HEK293 (cell line): Measurements from ENCODE around the gene TTC16.

Experiments used
- CTCF ChIA-PET: fragments of 350-600 bp; formaldehyde crosslinking; extraction: SDS; loops from one replicate; lab custom pipeline; 2021; ENCODE audit warnings: antibody characterized with exemption; lab: Yijun Ruan, JAX
- POLR2A ChIA-PET: fragments of 300-600 bp; formaldehyde crosslinking; extraction: SDS; loops from one replicate; lab custom pipeline; 2020; ENCODE audit warnings: antibody characterized with exemption, inconsistent platforms; lab: Yijun Ruan, JAX
- H3K27ac ChIP-seq: fragments of 200-500 bp; sonication (Bioruptor generic); 2 replicates; pipeline ENCODE4 v1.5.1; 2014; ENCODE audit warnings: low read depth, low read length, control low read depth, inconsistent platforms; ENCODE audit errors: extremely low read depth
- H3K36me3 ChIP-seq, 2 experiments: fragments of 200-500 bp in 1 of 2; sonication (Bioruptor generic) in 1 of 2; 1 replicate in 1 of 2; 2 replicates in 1 of 2; pipeline ENCODE4 v1.5.1; 2014 to 2017; ENCODE audit warnings: inconsistent platforms in 2 of 2, low read length in 2 of 2; ENCODE audit not compliant: control insufficient read depth in 2 of 2, insufficient read depth in 1 of 2
- H3K4me1 ChIP-seq: fragments of 200-500 bp; sonication (Bioruptor generic); 2 replicates; pipeline ENCODE4 v1.5.1; 2014; ENCODE audit warnings: mild to moderate bottlenecking, low read length, inconsistent platforms; ENCODE audit not compliant: control insufficient read depth, insufficient read depth
- H3K4me3 ChIP-seq: 2 replicates; pipeline ENCODE4 v1.5.1; 2011; ENCODE audit warnings: low read depth, mild to moderate bottlenecking, control low read depth, low read length, moderate library complexity
- H3K9me3 ChIP-seq: fragments of 200-500 bp; sonication (Bioruptor generic); 2 replicates; pipeline ENCODE4 v1.5.1; 2014; ENCODE audit warnings: low read depth, low read length, inconsistent platforms; ENCODE audit not compliant: control insufficient read depth, insufficient read depth
- KLF16 ChIP-seq: fragments of 450-650 bp; formaldehyde crosslinking; IDR thresholded peaks from 2 replicates; pipeline ENCODE4 v1.5.1; 2017; ENCODE audit warnings: missing biosample characterization, missing genetic modification characterization
- KLF7 ChIP-seq: fragments of 450-650 bp; formaldehyde crosslinking; IDR thresholded peaks from 2 replicates; pipeline ENCODE4 v1.5.1; 2016; ENCODE audit warnings: missing biosample characterization, missing genetic modification characterization, borderline replicate concordance
- MEIS1 ChIP-seq: sonication (generic); formaldehyde crosslinking; IDR thresholded peaks from 2 replicates; pipeline ENCODE4 v1.8.1; 2022; ENCODE audit warnings: missing genetic modification reagents, mild to moderate bottlenecking, borderline replicate concordance
- PRDM6 ChIP-seq: fragments of 450-650 bp; formaldehyde crosslinking; IDR thresholded peaks from 2 replicates; pipeline ENCODE4 v1.5.1; 2017; ENCODE audit warnings: missing biosample characterization, missing genetic modification characterization
- RBAK ChIP-seq: fragments of 450-650 bp; formaldehyde crosslinking; IDR thresholded peaks from 2 replicates; pipeline ENCODE4 v1.5.1; 2016; ENCODE audit warnings: missing biosample characterization, missing genetic modification characterization
- SALL2 ChIP-seq: fragments of 450-650 bp; formaldehyde crosslinking; IDR thresholded peaks from 2 replicates; pipeline ENCODE4 v1.5.0; 2017; ENCODE audit warnings: missing biosample characterization, mild to moderate bottlenecking, missing genetic modification characterization, borderline replicate concordance
- ZIC2 ChIP-seq: fragments of 450-650 bp; formaldehyde crosslinking; IDR thresholded peaks from 2 replicates; pipeline ENCODE4 v1.5.1; 2016; ENCODE audit warnings: missing biosample characterization, missing genetic modification characterization
- ZNF10 ChIP-seq: fragments of 450-650 bp; formaldehyde crosslinking; IDR thresholded peaks from 2 replicates; pipeline ENCODE4 v1.5.1; 2017; ENCODE audit warnings: missing biosample characterization, missing genetic modification characterization
- ZNF121 ChIP-seq: fragments of 450-650 bp; formaldehyde crosslinking; IDR thresholded peaks from 2 replicates; pipeline ENCODE4 v1.5.1; 2016; ENCODE audit warnings: missing biosample characterization, missing genetic modification characterization
- ZNF169 ChIP-seq: fragments of 450-650 bp; formaldehyde crosslinking; IDR thresholded peaks from 2 replicates; pipeline ENCODE4 v1.5.1; 2016; ENCODE audit warnings: missing biosample characterization, missing genetic modification characterization
- ZNF341 ChIP-seq: fragments of 450-650 bp; formaldehyde crosslinking; IDR thresholded peaks from 2 replicates; pipeline ENCODE4; 2016; ENCODE audit warnings: low read depth, missing biosample characterization, missing genetic modification characterization
- ZNF398 ChIP-seq: fragments of 450-650 bp; formaldehyde crosslinking; IDR thresholded peaks from 2 replicates; pipeline ENCODE4 v1.5.1; 2017; ENCODE audit warnings: missing biosample characterization, missing genetic modification characterization
- ZNF561 ChIP-seq: fragments of 450-650 bp; IDR thresholded peaks from 2 replicates; pipeline ENCODE4 v1.5.1; 2018; ENCODE audit warnings: missing biosample characterization, missing genetic modification characterization, borderline replicate concordance
- ZNF571 ChIP-seq: fragments of 450-650 bp; formaldehyde crosslinking; IDR thresholded peaks from 2 replicates; pipeline ENCODE4 v1.5.0; 2017; ENCODE audit warnings: missing biosample characterization, missing genetic modification characterization
- ZXDB ChIP-seq: fragments of 450-650 bp; formaldehyde crosslinking; IDR thresholded peaks from 2 replicates; pipeline ENCODE4 v1.5.1; 2016; ENCODE audit warnings: missing biosample characterization, missing genetic modification characterization
- TF ChIP-seq, protein P1 (sequence below): fragments of 450-650 bp; formaldehyde crosslinking; IDR thresholded peaks from 2 replicates; pipeline ENCODE4 v1.5.1; 2016; ENCODE audit warnings: missing biosample characterization, missing genetic modification characterization, borderline replicate concordance
- TF ChIP-seq, protein P2 (sequence below): fragments of 450-650 bp; formaldehyde crosslinking; IDR thresholded peaks from 2 replicates; pipeline ENCODE4 v1.5.1; 2016; ENCODE audit warnings: missing biosample characterization, missing genetic modification characterization, borderline replicate concordance
- TF ChIP-seq, protein P3 (sequence below): fragments of 450-650 bp; formaldehyde crosslinking; IDR thresholded peaks from 2 replicates; pipeline ENCODE4 v1.5.1; 2016; ENCODE audit warnings: missing biosample characterization, missing genetic modification characterization

Gene TTC16

DNA sequence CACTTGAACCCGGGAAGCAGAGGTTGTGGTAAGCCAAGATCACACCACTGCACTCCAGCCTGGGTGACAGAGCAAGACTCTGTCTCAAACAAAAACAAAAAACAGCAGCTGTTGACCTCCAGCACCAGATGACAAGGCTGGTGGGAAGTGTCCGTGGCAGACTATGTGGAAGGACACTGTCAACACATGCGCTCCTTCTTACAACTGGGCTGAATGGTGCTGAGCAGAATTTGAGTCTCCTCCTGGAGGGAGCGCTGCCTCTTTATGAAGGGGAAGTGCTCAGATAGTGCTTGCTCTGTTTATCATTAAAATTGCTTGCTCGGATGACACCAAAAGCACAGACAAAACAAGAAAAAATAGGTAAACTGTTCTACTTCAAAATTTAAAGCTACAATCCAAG lies 18.3 kb upstream of the TTC16 start (continued):
- TF ChIP-seq ZNF169 (tag by site-specific recombination) (no peak), ZIC2 (tag by site-specific recombination) (no peak), PRDM6 (tag by site-specific recombination) (no peak), KLF16 (tag by site-specific recombination) (no peak), KLF7 (tag by site-specific recombination) (no peak), ZNF398 (no peak), SALL2 (tag by site-specific recombination) (no peak), ZNF561 (tag by site-specific recombination) (no peak)

DNA sequence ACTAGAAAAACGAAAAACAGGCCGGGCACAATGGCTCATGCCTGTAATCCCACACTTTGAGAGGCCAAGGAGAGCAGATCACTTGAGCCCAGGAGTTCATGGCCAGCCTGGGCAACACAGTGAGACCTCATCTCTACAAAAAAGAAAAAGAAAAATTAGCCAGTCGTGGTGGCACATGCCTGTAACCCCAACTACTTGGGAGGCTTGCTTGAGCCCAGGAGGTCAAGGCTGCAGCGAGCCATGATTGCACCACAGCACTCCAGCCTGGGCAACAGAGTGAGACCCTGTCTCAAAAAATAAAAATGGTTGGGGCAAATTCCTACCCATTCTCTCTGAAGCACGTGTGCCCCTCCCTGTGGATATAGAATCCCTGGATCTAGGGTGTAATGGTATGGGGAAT lies 17.5 kb upstream of the TTC16 start:
- Histone ChIP-seq H3K4me1 (no peaks in the 10 kb centered on the region), H3K36me3 (peaks cover 0 to 7% of the 10 kb centered on the region in 2 experiments; a peak in 1 of 3 replicates), H3K9me3 (no peaks in the 10 kb centered on the region), H3K4me3 (no peak overlapping the region), H3K27ac (no peak overlapping the region)
- POLR2A ChIA-PET, result no interaction called here
- CTCF ChIA-PET, result no interaction called here
- TF ChIP-seq ZNF121 (tag by site-specific recombination) (peak; percentile 63), RBAK (tag by site-specific recombination) (no peak)

DNA sequence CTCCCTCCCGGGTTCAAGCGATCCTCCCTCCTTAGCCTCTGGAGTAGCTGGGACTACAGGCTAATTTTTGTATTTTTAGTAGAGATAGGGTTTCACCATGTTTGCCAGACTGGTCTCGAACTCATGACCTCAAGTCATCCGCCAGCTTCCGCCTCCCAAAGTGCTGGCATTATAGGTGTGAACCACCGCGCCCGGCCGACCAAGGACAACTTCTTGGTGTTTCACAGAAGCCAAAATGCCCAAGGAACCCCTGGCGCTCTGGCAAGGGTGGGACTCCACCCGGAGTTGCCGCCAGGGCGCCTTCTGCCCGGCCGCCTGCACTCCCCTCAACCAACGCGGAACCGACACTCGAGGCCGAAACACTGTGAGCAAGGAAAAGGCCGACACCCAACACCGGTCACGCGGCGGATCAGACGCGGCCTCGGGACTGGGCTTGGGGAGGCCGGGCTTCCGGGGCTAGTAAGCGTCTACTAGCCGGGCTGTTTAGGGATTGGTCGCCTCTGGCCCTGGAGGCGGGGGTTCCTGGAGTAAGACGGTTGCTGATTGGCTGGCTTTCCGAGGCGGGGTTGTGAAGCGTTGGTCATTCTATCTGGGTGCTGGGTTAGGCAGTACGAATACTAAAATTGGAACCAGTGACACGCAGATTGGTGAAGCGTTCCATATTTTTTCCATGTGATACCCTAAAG lies 16.8 kb upstream of the TTC16 start:
- no peaks in the 10 kb centered on the region for H3K4me1 ChIP-seq
- no peak overlapping the region for H3K4me3 ChIP-seq
- ChIA-PET CTCF (interaction anchor here (1.1 kb wide), 1 partner anchor 195 kb away, joined by 3 read pairs; no protein-coding TSS in a partner anchor), POLR2A (no interaction called here)
- no peak overlapping the region for H3K27ac ChIP-seq
- peaks cover 0 to 4% of the 10 kb centered on the region in 2 experiments; a peak in 1 of 3 replicates for H3K36me3 ChIP-seq
- no peaks in the 10 kb centered on the region for H3K9me3 ChIP-seq
- TF ChIP-seq, protein P1, sequence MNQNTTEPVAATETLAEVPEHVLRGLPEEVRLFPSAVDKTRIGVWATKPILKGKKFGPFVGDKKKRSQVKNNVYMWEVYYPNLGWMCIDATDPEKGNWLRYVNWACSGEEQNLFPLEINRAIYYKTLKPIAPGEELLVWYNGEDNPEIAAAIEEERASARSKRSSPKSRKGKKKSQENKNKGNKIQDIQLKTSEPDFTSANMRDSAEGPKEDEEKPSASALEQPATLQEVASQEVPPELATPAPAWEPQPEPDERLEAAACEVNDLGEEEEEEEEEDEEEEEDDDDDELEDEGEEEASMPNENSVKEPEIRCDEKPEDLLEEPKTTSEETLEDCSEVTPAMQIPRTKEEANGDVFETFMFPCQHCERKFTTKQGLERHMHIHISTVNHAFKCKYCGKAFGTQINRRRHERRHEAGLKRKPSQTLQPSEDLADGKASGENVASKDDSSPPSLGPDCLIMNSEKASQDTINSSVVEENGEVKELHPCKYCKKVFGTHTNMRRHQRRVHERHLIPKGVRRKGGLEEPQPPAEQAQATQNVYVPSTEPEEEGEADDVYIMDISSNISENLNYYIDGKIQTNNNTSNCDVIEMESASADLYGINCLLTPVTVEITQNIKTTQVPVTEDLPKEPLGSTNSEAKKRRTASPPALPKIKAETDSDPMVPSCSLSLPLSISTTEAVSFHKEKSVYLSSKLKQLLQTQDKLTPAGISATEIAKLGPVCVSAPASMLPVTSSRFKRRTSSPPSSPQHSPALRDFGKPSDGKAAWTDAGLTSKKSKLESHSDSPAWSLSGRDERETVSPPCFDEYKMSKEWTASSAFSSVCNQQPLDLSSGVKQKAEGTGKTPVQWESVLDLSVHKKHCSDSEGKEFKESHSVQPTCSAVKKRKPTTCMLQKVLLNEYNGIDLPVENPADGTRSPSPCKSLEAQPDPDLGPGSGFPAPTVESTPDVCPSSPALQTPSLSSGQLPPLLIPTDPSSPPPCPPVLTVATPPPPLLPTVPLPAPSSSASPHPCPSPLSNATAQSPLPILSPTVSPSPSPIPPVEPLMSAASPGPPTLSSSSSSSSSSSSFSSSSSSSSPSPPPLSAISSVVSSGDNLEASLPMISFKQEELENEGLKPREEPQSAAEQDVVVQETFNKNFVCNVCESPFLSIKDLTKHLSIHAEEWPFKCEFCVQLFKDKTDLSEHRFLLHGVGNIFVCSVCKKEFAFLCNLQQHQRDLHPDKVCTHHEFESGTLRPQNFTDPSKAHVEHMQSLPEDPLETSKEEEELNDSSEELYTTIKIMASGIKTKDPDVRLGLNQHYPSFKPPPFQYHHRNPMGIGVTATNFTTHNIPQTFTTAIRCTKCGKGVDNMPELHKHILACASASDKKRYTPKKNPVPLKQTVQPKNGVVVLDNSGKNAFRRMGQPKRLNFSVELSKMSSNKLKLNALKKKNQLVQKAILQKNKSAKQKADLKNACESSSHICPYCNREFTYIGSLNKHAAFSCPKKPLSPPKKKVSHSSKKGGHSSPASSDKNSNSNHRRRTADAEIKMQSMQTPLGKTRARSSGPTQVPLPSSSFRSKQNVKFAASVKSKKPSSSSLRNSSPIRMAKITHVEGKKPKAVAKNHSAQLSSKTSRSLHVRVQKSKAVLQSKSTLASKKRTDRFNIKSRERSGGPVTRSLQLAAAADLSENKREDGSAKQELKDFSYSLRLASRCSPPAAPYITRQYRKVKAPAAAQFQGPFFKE (tag by site-specific recombination), result no peak
- TF ChIP-seq ZNF10 (tag by site-specific recombination), result no peak
- TF ChIP-seq, protein P2, sequence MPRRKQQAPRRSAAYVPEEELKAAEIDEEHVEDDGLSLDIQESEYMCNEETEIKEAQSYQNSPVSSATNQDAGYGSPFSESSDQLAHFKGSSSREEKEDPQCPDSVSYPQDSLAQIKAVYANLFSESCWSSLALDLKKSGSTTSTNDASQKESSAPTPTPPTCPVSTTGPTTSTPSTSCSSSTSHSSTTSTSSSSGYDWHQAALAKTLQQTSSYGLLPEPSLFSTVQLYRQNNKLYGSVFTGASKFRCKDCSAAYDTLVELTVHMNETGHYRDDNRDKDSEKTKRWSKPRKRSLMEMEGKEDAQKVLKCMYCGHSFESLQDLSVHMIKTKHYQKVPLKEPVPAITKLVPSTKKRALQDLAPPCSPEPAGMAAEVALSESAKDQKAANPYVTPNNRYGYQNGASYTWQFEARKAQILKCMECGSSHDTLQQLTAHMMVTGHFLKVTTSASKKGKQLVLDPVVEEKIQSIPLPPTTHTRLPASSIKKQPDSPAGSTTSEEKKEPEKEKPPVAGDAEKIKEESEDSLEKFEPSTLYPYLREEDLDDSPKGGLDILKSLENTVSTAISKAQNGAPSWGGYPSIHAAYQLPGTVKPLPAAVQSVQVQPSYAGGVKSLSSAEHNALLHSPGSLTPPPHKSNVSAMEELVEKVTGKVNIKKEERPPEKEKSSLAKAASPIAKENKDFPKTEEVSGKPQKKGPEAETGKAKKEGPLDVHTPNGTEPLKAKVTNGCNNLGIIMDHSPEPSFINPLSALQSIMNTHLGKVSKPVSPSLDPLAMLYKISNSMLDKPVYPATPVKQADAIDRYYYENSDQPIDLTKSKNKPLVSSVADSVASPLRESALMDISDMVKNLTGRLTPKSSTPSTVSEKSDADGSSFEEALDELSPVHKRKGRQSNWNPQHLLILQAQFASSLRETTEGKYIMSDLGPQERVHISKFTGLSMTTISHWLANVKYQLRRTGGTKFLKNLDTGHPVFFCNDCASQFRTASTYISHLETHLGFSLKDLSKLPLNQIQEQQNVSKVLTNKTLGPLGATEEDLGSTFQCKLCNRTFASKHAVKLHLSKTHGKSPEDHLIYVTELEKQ (tag by site-specific recombination), result no peak
- TF ChIP-seq MEIS1 (CRISPR knock-in tag), result no peak
- TF ChIP-seq ZXDB (tag by site-specific recombination), result no peak
- TF ChIP-seq, protein P3, sequence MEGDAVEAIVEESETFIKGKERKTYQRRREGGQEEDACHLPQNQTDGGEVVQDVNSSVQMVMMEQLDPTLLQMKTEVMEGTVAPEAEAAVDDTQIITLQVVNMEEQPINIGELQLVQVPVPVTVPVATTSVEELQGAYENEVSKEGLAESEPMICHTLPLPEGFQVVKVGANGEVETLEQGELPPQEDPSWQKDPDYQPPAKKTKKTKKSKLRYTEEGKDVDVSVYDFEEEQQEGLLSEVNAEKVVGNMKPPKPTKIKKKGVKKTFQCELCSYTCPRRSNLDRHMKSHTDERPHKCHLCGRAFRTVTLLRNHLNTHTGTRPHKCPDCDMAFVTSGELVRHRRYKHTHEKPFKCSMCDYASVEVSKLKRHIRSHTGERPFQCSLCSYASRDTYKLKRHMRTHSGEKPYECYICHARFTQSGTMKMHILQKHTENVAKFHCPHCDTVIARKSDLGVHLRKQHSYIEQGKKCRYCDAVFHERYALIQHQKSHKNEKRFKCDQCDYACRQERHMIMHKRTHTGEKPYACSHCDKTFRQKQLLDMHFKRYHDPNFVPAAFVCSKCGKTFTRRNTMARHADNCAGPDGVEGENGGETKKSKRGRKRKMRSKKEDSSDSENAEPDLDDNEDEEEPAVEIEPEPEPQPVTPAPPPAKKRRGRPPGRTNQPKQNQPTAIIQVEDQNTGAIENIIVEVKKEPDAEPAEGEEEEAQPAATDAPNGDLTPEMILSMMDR (tag by site-specific recombination), result no peak
- no peak for TF ChIP-seq ZNF341 (tag by site-specific recombination)
- no peak for TF ChIP-seq ZNF571 (tag by site-specific recombination)
